RWPE2 (cell line): ENCODE results near the gene CDH4.

Experiments
- ATAC-seq: fragments of 200-7000 bp; cut with Tn5 transposase; 3 replicates; pipeline ENCODE4 v1.9.1; 2021; ENCODE audit warnings: low read depth
- DNase-seq: peaks from one replicate; pipeline ENCODE4 v3.0.0-alpha.2; 2020; ENCODE audit warnings: low spot score
- H3K27ac ChIP-seq: fragments of 450-650 bp; 2 replicates; pipeline ENCODE4 v1.5.1; 2017; ENCODE audit warnings: mild to moderate bottlenecking; ENCODE audit not compliant: poor library complexity, severe bottlenecking
- H3K27me3 ChIP-seq: fragments of 250-450 bp; sonication (Bioruptor Pico); 2 replicates; pipeline ENCODE4 v1.5.1; 2021; ENCODE audit warnings: mild to moderate bottlenecking, moderate library complexity; ENCODE audit not compliant: insufficient read depth, poor library complexity, severe bottlenecking
- H3K36me3 ChIP-seq: fragments of 250-450 bp; sonication (Bioruptor Pico); 2 replicates; pipeline ENCODE4 v1.5.1; 2020; ENCODE audit warnings: low read depth, mild to moderate bottlenecking, moderate library complexity
- H3K4me1 ChIP-seq: fragments of 250-450 bp; sonication (Bioruptor Pico); 2 replicates; pipeline ENCODE4 v1.5.1; 2021; ENCODE audit warnings: mild to moderate bottlenecking, moderate library complexity; ENCODE audit not compliant: insufficient read depth, poor library complexity, severe bottlenecking
- H3K4me3 ChIP-seq: fragments of 250-450 bp; sonication (Bioruptor Pico); 2 replicates; pipeline ENCODE4 v1.5.1; 2021; ENCODE audit warnings: mild to moderate bottlenecking, moderate library complexity; ENCODE audit not compliant: severe bottlenecking
- H3K9me3 ChIP-seq: fragments of 250-450 bp; sonication (Bioruptor Pico); 2 replicates; pipeline ENCODE4 v1.5.1; 2021; ENCODE audit warnings: mild to moderate bottlenecking, moderate library complexity; ENCODE audit not compliant: severe bottlenecking
- TF ChIP-seq, protein P1 (sequence below): fragments of 450-650 bp; IDR thresholded peaks from one replicate; pipeline ENCODE4 v1.5.1; 2017; ENCODE audit warnings: mild to moderate bottlenecking, moderate library complexity; ENCODE audit not compliant: poor library complexity, severe bottlenecking

Gene CDH4

GRCh38 chr20:61378694-61379355, 126.8 kb downstream of the CDH4 start:
- no peaks in the 10 kb centered on the region for H3K27me3 ChIP-seq
- no peak for ATAC-seq
- no peaks in the 10 kb centered on the region for H3K9me3 ChIP-seq
- H3K4me3 ChIP-seq, result no peak overlapping the region
- TF ChIP-seq, protein P1, sequence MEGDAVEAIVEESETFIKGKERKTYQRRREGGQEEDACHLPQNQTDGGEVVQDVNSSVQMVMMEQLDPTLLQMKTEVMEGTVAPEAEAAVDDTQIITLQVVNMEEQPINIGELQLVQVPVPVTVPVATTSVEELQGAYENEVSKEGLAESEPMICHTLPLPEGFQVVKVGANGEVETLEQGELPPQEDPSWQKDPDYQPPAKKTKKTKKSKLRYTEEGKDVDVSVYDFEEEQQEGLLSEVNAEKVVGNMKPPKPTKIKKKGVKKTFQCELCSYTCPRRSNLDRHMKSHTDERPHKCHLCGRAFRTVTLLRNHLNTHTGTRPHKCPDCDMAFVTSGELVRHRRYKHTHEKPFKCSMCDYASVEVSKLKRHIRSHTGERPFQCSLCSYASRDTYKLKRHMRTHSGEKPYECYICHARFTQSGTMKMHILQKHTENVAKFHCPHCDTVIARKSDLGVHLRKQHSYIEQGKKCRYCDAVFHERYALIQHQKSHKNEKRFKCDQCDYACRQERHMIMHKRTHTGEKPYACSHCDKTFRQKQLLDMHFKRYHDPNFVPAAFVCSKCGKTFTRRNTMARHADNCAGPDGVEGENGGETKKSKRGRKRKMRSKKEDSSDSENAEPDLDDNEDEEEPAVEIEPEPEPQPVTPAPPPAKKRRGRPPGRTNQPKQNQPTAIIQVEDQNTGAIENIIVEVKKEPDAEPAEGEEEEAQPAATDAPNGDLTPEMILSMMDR, result no peak
- H3K27ac ChIP-seq, result no peak overlapping the region
- no peaks in the 10 kb centered on the region for H3K4me1 ChIP-seq
- no peaks in the 10 kb centered on the region for H3K36me3 ChIP-seq
- DNase-seq, result no peak

DNA sequence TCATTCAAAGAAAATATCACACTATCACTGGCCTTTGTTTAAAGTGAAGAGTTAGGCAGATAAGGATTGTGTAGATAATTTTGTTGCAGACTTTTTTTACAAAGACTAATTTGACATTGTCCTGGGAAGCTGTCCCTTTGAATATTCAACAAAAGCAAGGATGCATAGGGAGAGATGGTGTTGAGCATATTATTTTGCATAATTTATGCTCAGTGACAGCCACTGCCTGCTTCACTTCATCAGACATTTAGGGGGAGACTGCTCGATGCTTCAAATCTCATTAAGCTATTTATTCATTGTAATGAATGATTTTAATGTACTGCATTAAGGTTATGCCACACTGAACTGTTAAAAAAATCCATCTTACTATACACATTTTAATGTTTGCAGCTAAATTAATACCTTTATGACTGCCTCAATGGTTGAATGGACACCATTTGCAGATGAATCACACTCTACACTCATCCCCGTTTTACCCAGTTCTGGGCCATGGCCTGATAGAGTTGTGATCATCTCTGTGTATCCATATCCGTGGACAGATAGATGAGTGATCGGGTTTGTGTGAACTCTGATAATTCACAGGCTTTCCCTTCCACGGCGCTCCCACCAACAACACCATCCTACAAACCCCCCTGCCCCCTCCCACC, 128.0 kb downstream of the CDH4 start:
- Histone ChIP-seq H3K4me1 (no peaks in the 10 kb centered on the region), H3K36me3 (no peaks in the 10 kb centered on the region), H3K27me3 (no peaks in the 10 kb centered on the region), H3K27ac (no peak overlapping the region), H3K4me3 (no peak overlapping the region), H3K9me3 (no peaks in the 10 kb centered on the region)
- TF ChIP-seq, protein P1, result no peak
- ATAC-seq, result no peak
- DNase-seq, result peak; percentile 66

DNA sequence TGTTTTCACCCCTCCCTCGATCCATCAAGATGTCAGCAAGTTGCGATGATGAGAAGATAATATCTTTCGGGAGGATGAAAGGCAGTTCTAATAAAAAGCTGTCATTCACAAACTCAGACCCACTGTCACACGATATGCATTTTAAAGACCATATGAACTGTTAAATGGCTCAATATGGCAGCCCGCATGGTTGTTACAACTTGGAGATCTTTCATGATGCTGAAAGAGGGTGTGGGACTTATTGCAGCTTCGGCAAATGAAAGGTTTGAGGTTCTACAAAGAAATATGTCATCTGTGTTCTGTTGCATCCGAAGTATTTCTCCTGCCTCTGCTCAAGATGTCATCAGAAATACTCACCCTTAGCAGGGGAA, 128.5 kb downstream of the CDH4 start:
- H3K4me1 ChIP-seq, result no peaks in the 10 kb centered on the region
- no peaks in the 10 kb centered on the region for H3K27me3 ChIP-seq
- no peak overlapping the region for H3K27ac ChIP-seq
- H3K4me3 ChIP-seq, result no peak overlapping the region
- ATAC-seq (no peak), DNase-seq (no peak)
- no peaks in the 10 kb centered on the region for H3K9me3 ChIP-seq
- TF ChIP-seq, protein P1, result no peak
- H3K36me3 ChIP-seq, result no peaks in the 10 kb centered on the region

GRCh38 chr20:61382194-61382593, 130.1 kb downstream of the CDH4 start:
- no peak for ATAC-seq
- TF ChIP-seq, protein P1, result no peak
- Histone ChIP-seq H3K27me3 (no peaks in the 10 kb centered on the region), H3K36me3 (no peaks in the 10 kb centered on the region), H3K9me3 (no peaks in the 10 kb centered on the region), H3K27ac (no peak overlapping the region), H3K4me1 (peaks cover 6% of the 10 kb centered on the region), H3K4me3 (no peak overlapping the region)
- DNase-seq, result no peak

- H3K4me1 ChIP-seq, result peaks cover 13% of the 10 kb centered on the region
Observed at GRCh38 chr20:61385296-61385695, 133.2 kb downstream of the CDH4 start.

More at GRCh38 chr20:61385296-61385695, 133.2 kb downstream of the CDH4 start:
- Histone ChIP-seq H3K9me3 (no peaks in the 10 kb centered on the region), H3K36me3 (no peaks in the 10 kb centered on the region), H3K27me3 (no peaks in the 10 kb centered on the region), H3K4me3 (no peak overlapping the region), H3K27ac (no peak overlapping the region)
- ATAC-seq (no peak), DNase-seq (no peak)
- TF ChIP-seq, protein P1, result no peak
